ENCODE measurements around the gene UNC13C.

UNC13C gene

DNA sequence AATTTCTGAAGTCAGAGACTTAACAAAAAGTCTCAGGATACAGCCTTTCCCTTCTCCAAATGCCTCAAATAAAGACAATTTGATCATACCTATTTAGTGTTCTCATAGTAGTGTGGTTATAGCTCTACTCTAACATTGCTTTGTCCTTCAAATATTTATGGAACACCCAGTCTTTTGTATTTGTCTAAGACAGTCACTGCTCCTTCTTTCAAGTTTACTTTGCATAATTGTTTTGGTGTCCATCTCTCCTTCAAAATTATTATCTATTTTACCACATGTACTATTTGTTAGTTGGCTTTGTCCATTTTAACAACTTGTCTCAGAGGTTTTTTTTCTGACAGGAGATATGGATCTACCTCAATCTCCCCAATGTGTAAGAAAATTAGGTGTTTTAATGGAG, 118.8 kb downstream of the UNC13C start:
- Histone ChIP-seq H3K4me3 (replicated peaks; ENCODE audit: low read depth, low read length) (no peak overlapping the region), H3K27me3 (replicated peaks; ENCODE audit: control insufficient read depth, insufficient read depth, low read length) (no peaks in the 10 kb centered on the region), H3K36me3 (ENCODE audit: control insufficient read depth, insufficient read depth, low read length) (no peaks in the 10 kb centered on the region)
- TF ChIP-seq, protein P1, sequence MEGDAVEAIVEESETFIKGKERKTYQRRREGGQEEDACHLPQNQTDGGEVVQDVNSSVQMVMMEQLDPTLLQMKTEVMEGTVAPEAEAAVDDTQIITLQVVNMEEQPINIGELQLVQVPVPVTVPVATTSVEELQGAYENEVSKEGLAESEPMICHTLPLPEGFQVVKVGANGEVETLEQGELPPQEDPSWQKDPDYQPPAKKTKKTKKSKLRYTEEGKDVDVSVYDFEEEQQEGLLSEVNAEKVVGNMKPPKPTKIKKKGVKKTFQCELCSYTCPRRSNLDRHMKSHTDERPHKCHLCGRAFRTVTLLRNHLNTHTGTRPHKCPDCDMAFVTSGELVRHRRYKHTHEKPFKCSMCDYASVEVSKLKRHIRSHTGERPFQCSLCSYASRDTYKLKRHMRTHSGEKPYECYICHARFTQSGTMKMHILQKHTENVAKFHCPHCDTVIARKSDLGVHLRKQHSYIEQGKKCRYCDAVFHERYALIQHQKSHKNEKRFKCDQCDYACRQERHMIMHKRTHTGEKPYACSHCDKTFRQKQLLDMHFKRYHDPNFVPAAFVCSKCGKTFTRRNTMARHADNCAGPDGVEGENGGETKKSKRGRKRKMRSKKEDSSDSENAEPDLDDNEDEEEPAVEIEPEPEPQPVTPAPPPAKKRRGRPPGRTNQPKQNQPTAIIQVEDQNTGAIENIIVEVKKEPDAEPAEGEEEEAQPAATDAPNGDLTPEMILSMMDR (IDR thresholded peaks at IDR 0.05; ENCODE audit: insufficient read depth, low read length, poor library complexity, severe bottlenecking), result no peak
- no peak for DNase-seq (ENCODE audit: extremely low read depth, insufficient read length)

DNA sequence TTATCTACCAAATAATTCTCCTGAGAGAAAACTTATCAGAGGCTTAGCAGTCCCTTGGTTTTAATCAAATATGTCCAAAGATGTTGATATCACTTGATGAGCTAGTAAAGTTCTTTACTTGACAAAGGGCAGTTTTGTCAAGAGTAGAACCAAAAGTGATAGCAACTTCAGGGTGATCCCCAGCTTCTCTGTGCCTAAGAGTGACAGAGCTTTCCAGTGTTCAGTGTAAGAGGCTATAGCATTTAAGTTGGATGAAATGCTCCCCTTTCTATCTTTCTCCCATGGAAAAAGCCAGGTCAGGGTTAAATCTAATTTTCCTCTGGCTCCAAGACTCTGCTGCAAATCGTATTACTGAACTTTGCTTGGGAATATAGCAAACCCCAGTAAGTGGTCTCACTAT, 120.8 kb downstream of the UNC13C start:
- Histone ChIP-seq H3K36me3 (ENCODE audit: control insufficient read depth, insufficient read depth, low read length) (no peaks in the 10 kb centered on the region), H3K27me3 (replicated peaks; ENCODE audit: control insufficient read depth, insufficient read depth, low read length) (no peaks in the 10 kb centered on the region), H3K4me3 (replicated peaks; ENCODE audit: low read depth, low read length) (no peak overlapping the region)
- TF ChIP-seq, protein P1 (IDR thresholded peaks at IDR 0.05; ENCODE audit: insufficient read depth, low read length, poor library complexity, severe bottlenecking), result no peak
- no peak for DNase-seq (ENCODE audit: extremely low read depth, insufficient read length)

DNA sequence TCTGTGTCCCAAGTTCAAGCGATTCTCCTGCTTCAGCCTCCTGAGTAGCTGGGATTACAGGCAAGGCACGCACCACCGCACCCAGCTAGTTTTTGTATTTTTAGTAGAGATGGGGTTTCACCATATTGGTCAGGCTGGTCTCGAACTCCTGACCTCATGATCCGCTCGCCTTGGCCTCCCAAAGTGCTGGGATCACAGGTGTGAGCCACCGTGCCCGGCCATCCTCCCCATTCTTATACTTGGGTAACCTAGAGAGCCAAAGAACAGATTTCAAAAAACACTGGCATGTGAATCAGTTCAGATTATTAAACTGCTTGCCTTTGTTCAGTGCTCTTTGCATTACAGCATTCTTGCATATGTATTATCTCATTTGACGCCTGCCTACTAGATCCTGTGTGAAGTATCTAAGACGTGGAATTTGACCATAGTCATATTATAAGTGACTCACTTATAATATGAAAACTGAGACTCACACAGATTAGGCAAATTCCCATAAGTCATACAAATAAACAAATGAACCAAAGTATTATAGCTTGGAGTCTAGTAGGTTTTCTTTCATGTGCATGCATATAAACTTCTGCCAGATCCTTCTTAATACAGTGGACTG, 123.5 kb downstream of the UNC13C start:
- Histone ChIP-seq H3K36me3 (ENCODE audit: control insufficient read depth, insufficient read depth, low read length) (no peaks in the 10 kb centered on the region), H3K4me3 (replicated peaks; ENCODE audit: low read depth, low read length) (no peak overlapping the region), H3K27me3 (replicated peaks; ENCODE audit: control insufficient read depth, insufficient read depth, low read length) (no peaks in the 10 kb centered on the region)
- DNase-seq (ENCODE audit: extremely low read depth, insufficient read length), result no peak
- TF ChIP-seq, protein P1 (IDR thresholded peaks at IDR 0.05; ENCODE audit: insufficient read depth, low read length, poor library complexity, severe bottlenecking), result no peak

DNA sequence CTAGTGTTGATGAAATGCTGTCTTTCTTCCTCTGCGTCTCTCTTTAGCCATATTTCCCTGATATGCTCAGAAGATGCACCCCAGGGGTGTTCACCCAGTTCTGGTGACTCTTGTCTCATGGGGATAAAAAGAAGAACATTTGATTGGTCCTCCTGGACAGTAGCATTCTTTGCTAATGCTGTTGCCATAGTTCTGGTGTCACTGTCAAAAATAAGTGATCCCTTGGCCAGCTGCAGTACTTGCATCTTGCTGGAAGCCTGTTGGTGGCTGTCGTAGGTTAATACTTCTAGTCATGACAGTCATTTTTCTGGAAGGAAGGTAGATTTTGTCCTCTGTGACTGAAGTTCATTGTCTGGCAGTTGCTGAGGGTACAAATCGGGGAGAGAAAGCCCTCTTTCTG, 124.5 kb downstream of the UNC13C start:
- Histone ChIP-seq H3K4me3 (replicated peaks; ENCODE audit: low read depth, low read length) (no peak overlapping the region), H3K36me3 (ENCODE audit: control insufficient read depth, insufficient read depth, low read length) (no peaks in the 10 kb centered on the region), H3K27me3 (replicated peaks; ENCODE audit: control insufficient read depth, insufficient read depth, low read length) (no peaks in the 10 kb centered on the region)
- DNase-seq (ENCODE audit: extremely low read depth, insufficient read length), result no peak
- TF ChIP-seq, protein P1 (IDR thresholded peaks at IDR 0.05; ENCODE audit: insufficient read depth, low read length, poor library complexity, severe bottlenecking), result no peak

DNA sequence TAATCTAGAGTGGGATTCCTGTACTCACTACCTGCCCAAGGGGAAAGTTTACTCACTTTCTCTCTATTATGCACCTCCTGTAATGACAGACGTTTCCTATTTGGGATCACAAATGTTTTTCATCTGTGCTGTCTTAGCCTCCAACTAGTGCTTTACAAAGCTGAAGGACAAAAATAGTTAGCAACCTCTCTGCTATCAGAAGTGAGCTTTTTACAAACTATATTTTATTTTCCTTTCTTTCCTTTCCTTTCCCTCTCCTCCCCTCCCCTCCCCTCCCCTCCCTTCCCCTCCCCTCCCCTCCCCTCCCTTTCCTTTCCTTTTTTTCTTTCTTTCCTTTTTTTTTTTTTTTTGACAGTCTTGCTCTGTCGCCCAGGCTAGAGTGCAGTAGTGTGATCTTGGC, 130.8 kb downstream of the UNC13C start:
- H3K27me3 ChIP-seq (replicated peaks; ENCODE audit: control insufficient read depth, insufficient read depth, low read length), result no peaks in the 10 kb centered on the region
- DNase-seq (ENCODE audit: extremely low read depth, insufficient read length), result no peak

More for the DNA sequence above, 130.8 kb downstream of the UNC13C start:
- TF ChIP-seq, protein P1 (IDR thresholded peaks at IDR 0.05; ENCODE audit: insufficient read depth, low read length, poor library complexity, severe bottlenecking), result no peak
- H3K36me3 ChIP-seq (ENCODE audit: control insufficient read depth, insufficient read depth, low read length), result no peaks in the 10 kb centered on the region
- no peak overlapping the region for H3K4me3 ChIP-seq (replicated peaks; ENCODE audit: low read depth, low read length)

All from GM06990 (cell line).